H1 (cell line): ENCODE data around the gene ASB1. TPM values are rescaled to one million over a fixed set of nuclear protein-coding genes. Genes with fewer than 3 reads are reported as not detected.

Experiments
- CTCF ChIA-PET: fragments of 300-600 bp; sonication (Branson Sonifier 250); formaldehyde crosslinking; loops from one replicate; lab custom pipeline; 2021; ENCODE audit not compliant: partially characterized antibody; lab: Charles Lee
- POLR2A ChIA-PET: fragments of 300-600 bp; sonication (Branson Sonifier 250); formaldehyde crosslinking; loops from one replicate; lab custom pipeline; 2021; ENCODE audit warnings: inconsistent platforms; ENCODE audit not compliant: partially characterized antibody; lab: Charles Lee
- DNase-seq, 2 experiments: peaks; one replicate each; pipeline versions ENCODE4 v3.0.0 to v3.0.0-alpha.2; 2010 to 2022; ENCODE audit warnings: low spot score in 2 of 2, low read depth in 1 of 2, mixed read lengths in 1 of 2
- FAIRE-seq: peaks from 2 replicates; lab custom pipeline; 2011; peaks lifted over from hg19 to GRCh38; lab: Jason Lieb, UNC
- H2AFZ ChIP-seq: 2 replicates; pipeline ENCODE4 v1.8.1; 2012; ENCODE audit warnings: low read length, inconsistent platforms
- H2AK5ac ChIP-seq: 2 replicates; pipeline ENCODE4 v1.6.1; 2013; ENCODE audit warnings: low read depth, low read length
- H2BK120ac ChIP-seq: replicated peaks from 2 replicates; pipeline ENCODE3; 2013; ENCODE audit warnings: low read depth, low read length, inconsistent platforms
- H2BK12ac ChIP-seq: 2 replicates; pipeline ENCODE4 v1.6.1; 2013; ENCODE audit warnings: low read depth, low read length
- H2BK15ac ChIP-seq: 2 replicates; pipeline ENCODE4 v1.6.1; 2013; ENCODE audit warnings: low read length
- H2BK20ac ChIP-seq: 2 replicates; pipeline ENCODE4 v1.6.1; 2013; ENCODE audit warnings: low read length
- H2BK5ac ChIP-seq: 2 replicates; pipeline ENCODE4 v1.6.1; 2013; ENCODE audit warnings: low read depth, low read length
- H3K14ac ChIP-seq: 2 replicates; pipeline ENCODE4 v1.6.1; 2013; ENCODE audit warnings: inconsistent platforms; ENCODE audit not compliant: insufficient read length
- H3K18ac ChIP-seq: 2 replicates; pipeline ENCODE4 v1.6.1; 2013; ENCODE audit warnings: low read length; ENCODE audit errors: extremely low read depth
- H3K23ac ChIP-seq: 2 replicates; pipeline ENCODE4 v1.6.1; 2013; ENCODE audit warnings: inconsistent platforms; ENCODE audit not compliant: insufficient read length
- H3K23me2 ChIP-seq: 2 replicates; pipeline ENCODE4 v1.6.1; 2013; ENCODE audit warnings: low read depth, low read length
- H3K27ac ChIP-seq: 2 replicates; pipeline ENCODE4 v1.6.1; 2011; ENCODE audit warnings: low read depth, low read length, inconsistent platforms
- H3K27me3 ChIP-seq, 4 experiments: replicated peaks in 1 of 4; 1 replicate in 1 of 4; 2 replicates in 3 of 4; pipeline versions ENCODE4 v1.6.1 to v1.8.1; 2011 to 2013; ENCODE audit warnings: low read length in 3 of 4, mild to moderate bottlenecking in 3 of 4, inconsistent platforms in 2 of 4, mixed read lengths in 2 of 4, moderate library complexity in 1 of 4; ENCODE audit not compliant: control insufficient read depth in 3 of 4, insufficient read depth in 3 of 4; ENCODE audit errors: extremely low read depth in 1 of 4
- H3K36me3 ChIP-seq, 4 experiments: 2 replicates each; pipeline versions ENCODE4 v1.6.1 to v1.8.1; 2011 to 2013; ENCODE audit warnings: mild to moderate bottlenecking in 4 of 4, low read length in 3 of 4, moderate library complexity in 2 of 4, control low read depth in 1 of 4, inconsistent platforms in 1 of 4; ENCODE audit not compliant: insufficient read depth in 4 of 4, control insufficient read depth in 2 of 4
- H3K4ac ChIP-seq: replicated peaks from 2 replicates; pipeline ENCODE3; 2013; ENCODE audit warnings: low read length, low read depth, mixed read lengths, inconsistent platforms; ENCODE audit not compliant: insufficient read length
- H3K4me1 ChIP-seq, 4 experiments: replicated peaks in 1 of 4; 1 replicate in 1 of 4; 2 replicates in 3 of 4; pipeline versions ENCODE4 v1.6.1 to v1.8.1; 2011 to 2013; ENCODE audit warnings: low read length in 3 of 4, inconsistent platforms in 2 of 4, mixed read lengths in 1 of 4; ENCODE audit not compliant: insufficient read depth in 4 of 4, control insufficient read depth in 3 of 4
- H3K4me2 ChIP-seq, 2 experiments: 2 replicates each; pipeline versions ENCODE4 v1.6.1 to v1.8.1; 2011 to 2013; ENCODE audit warnings: low read depth in 2 of 2, low read length in 2 of 2, control low read depth in 1 of 2, inconsistent platforms in 1 of 2, mild to moderate bottlenecking in 1 of 2; ENCODE audit not compliant: insufficient read depth in 1 of 2
- H3K4me3 ChIP-seq, 4 experiments: fragments of 200-600, 300-600 bp in 1 of 4; sonication (generic), shearing (Covaris generic), sonication (Bioruptor Twin) in 1 of 4; 2 replicates each; pipeline versions ENCODE4 v1.5.1 to v1.8.1; 2011 to 2016; ENCODE audit warnings: low read length in 4 of 4, low read depth in 3 of 4, control low read depth in 2 of 4, inconsistent platforms in 2 of 4, mild to moderate bottlenecking in 2 of 4, mixed read lengths in 1 of 4, moderate library complexity in 1 of 4; ENCODE audit not compliant: insufficient read depth in 2 of 4; ENCODE audit errors: extremely low read depth in 1 of 4
- H3K56ac ChIP-seq: replicated peaks from 2 replicates; pipeline ENCODE3; 2013; ENCODE audit warnings: low read depth, mild to moderate bottlenecking, mixed read lengths, low read length, inconsistent platforms; ENCODE audit not compliant: insufficient read length
- H3K79me1 ChIP-seq: 2 replicates; pipeline ENCODE4 v1.6.1; 2013; ENCODE audit warnings: low read depth, low read length, control low read depth
- H3K79me2 ChIP-seq, 2 experiments: 2 replicates each; pipeline versions ENCODE4 v1.6.1 to v1.8.1; 2012 to 2013; ENCODE audit warnings: low read length in 2 of 2, mild to moderate bottlenecking in 2 of 2, inconsistent platforms in 1 of 2; ENCODE audit not compliant: insufficient read depth in 2 of 2, control insufficient read depth in 1 of 2
- H3K9ac ChIP-seq, 4 experiments: replicated peaks in 1 of 4; 1 replicate in 1 of 4; 2 replicates in 3 of 4; pipeline versions ENCODE4 v1.6.1 to v1.8.1; 2011 to 2013; ENCODE audit warnings: low read depth in 3 of 4, low read length in 3 of 4, control low read depth in 2 of 4, mild to moderate bottlenecking in 2 of 4, moderate library complexity in 2 of 4, inconsistent platforms in 1 of 4; ENCODE audit errors: extremely low read depth in 1 of 4
- H3K9me3 ChIP-seq, 2 experiments: 2 replicates each; pipeline versions ENCODE4 v1.6.1 to v1.8.1; 2012 to 2013; ENCODE audit warnings: mild to moderate bottlenecking in 2 of 2, moderate library complexity in 2 of 2, control low read depth in 1 of 2, inconsistent platforms in 1 of 2, low read depth in 1 of 2, low read length in 1 of 2, mixed read lengths in 1 of 2; ENCODE audit not compliant: insufficient read depth in 2 of 2
- H4K20me1 ChIP-seq, 2 experiments: replicated peaks in 1 of 2; 2 replicates each; pipeline versions ENCODE3 to v1.8.1; 2011 to 2013; ENCODE audit warnings: inconsistent platforms in 2 of 2, low read length in 2 of 2, mild to moderate bottlenecking in 1 of 2; ENCODE audit not compliant: insufficient read depth in 2 of 2, control insufficient read depth in 1 of 2
- H4K5ac ChIP-seq: 2 replicates; pipeline ENCODE4 v1.6.1; 2013; ENCODE audit warnings: low read length, low read depth, mixed read lengths, inconsistent platforms; ENCODE audit not compliant: insufficient read length
- H4K8ac ChIP-seq: 2 replicates; pipeline ENCODE4 v1.8.0; 2013; ENCODE audit warnings: mild to moderate bottlenecking, moderate library complexity, low read length, inconsistent platforms; ENCODE audit not compliant: insufficient read depth; ENCODE audit errors: extremely low read depth
- H4K91ac ChIP-seq: replicated peaks from 2 replicates; pipeline ENCODE3; 2013; ENCODE audit warnings: low read length, mixed read lengths, inconsistent platforms; ENCODE audit not compliant: insufficient read length
- ATF2 ChIP-seq: IDR thresholded peaks from 2 replicates; pipeline ENCODE4 v1.6.1; 2012; ENCODE audit warnings: low read length, inconsistent platforms
- CTBP2 ChIP-seq: IDR thresholded peaks from 2 replicates; pipeline ENCODE4 v1.7.0; 2011; ENCODE audit warnings: borderline replicate concordance, mild to moderate bottlenecking, moderate library complexity, mixed read lengths, low read length; ENCODE audit not compliant: insufficient read depth, insufficient read length
- SP4 ChIP-seq: IDR thresholded peaks from 2 replicates; pipeline ENCODE4 v1.6.1; 2012; ENCODE audit warnings: low read length, inconsistent platforms
- TEAD4 ChIP-seq: IDR thresholded peaks from 2 replicates; pipeline ENCODE4 v1.6.1; 2012; ENCODE audit warnings: low read depth, low read length, inconsistent platforms, mixed read lengths
- ZNF274 ChIP-seq: IDR thresholded peaks from 2 replicates; pipeline ENCODE4 v1.7.0; 2012; ENCODE audit warnings: low read length, borderline replicate concordance; ENCODE audit errors: extremely low read depth
- WGBS, 2 experiments: shearing (Covaris generic) in 1 of 2; methylation state at CpG; one replicate each; pipeline versions ENCODE4 v1.1.6 to v1.1.7; 2013 to 2015; ENCODE audit warnings: low lambda C conversion rate in 2 of 2, mixed read lengths in 2 of 2, inconsistent platforms in 1 of 2, low coverage in 1 of 2, missing lambda C conversion rate in 1 of 2; ENCODE audit not compliant: insufficient replicate concordance in 2 of 2, insufficient coverage in 1 of 2, insufficient read length in 1 of 2; ENCODE audit errors: extremely low coverage in 1 of 2, missing lambda C conversion rate in 1 of 2; 5-methylcytosine and 5-hydroxymethylcytosine counted together
- polyA plus RNA-seq, 7 experiments: library from polyadenylated mRNA; depleted of rRNA in 3 of 7; stranded (reverse) in 5 of 7; unstranded in 2 of 7; fragments of >200 nt in 5 of 7; fragments of 200-250 nt in 2 of 7; gene quantifications; 1 replicate in 5 of 7; 2 replicates in 1 of 7; 4 replicates in 1 of 7; pipeline versions ENCODE4 v1.2.1 to v1.2.3, GENCODE V29; 2011 to 2013; ENCODE audit warnings: missing spikeins in 2 of 7, mixed read lengths in 2 of 7
- total RNA-seq: library from RNA; stranded (reverse); fragmentation: NEBNext Ultra II Directional; extraction: Animal tissue kit (Norgen Biotek cat#: 25700); gene quantifications from 2 replicates; pipeline ENCODE4 v1.2.1, GENCODE V29; 2021

Gene ASB1
- total and polyA plus RNA-seq, 2 of the 8 experiments (the other 6 are each of a cell fraction or from before 2014, with no cell fraction given): 24.1 to 36.0 TPM

- no peaks in the 10 kb centered on the region for H3K36me3 ChIP-seq
- no peak overlapping the region for H3K18ac ChIP-seq
- no peak overlapping the region for H2BK120ac ChIP-seq
- no peak overlapping the region for H2AK5ac ChIP-seq
- no peak overlapping the region for H4K8ac ChIP-seq
- no peak for FAIRE-seq
- WGBS, 2 experiments: 85% methylated on average over 7 of the region's 8 CpGs; no CpG with 5 or more reads in 1 of the 2 experiments
- DNase-seq: no peak
- H3K27ac ChIP-seq: no peak overlapping the region
- no peaks in the 10 kb centered on the region for H3K79me1 ChIP-seq
- no peaks in the 10 kb centered on the region for H3K23me2 ChIP-seq
- H2BK20ac ChIP-seq: no peak overlapping the region
- no peak overlapping the region for H2BK12ac ChIP-seq
- H3K14ac ChIP-seq: no peak overlapping the region
- ChIA-PET CTCF (interaction anchor here (0.6 to 1.1 kb wide), 4 partner anchors 8 to 717 kb away, joined by 3 to 4 read pairs (median 3); no protein-coding TSS in a partner anchor), POLR2A (no interaction called here)
- no peak overlapping the region for H3K4ac ChIP-seq
- H3K4me2 ChIP-seq: no peak overlapping the region
- H3K4me3 ChIP-seq: no peak overlapping the region
- no peak overlapping the region for H3K23ac ChIP-seq
- no peak overlapping the region for H2AFZ ChIP-seq
- no peak overlapping the region for H2BK5ac ChIP-seq
- no peaks in the 10 kb centered on the region for H3K4me1 ChIP-seq
- no peak overlapping the region for H4K5ac ChIP-seq
- H3K9me3 ChIP-seq: no peaks in the 10 kb centered on the region
- no peaks in the 10 kb centered on the region for H3K79me2 ChIP-seq
- no peak overlapping the region for H3K9ac ChIP-seq
- H4K91ac ChIP-seq: no peak overlapping the region
- H3K27me3 ChIP-seq: no peaks in the 10 kb centered on the region
- TF ChIP-seq CTBP2 (no peak), ATF2 (no peak), SP4 (no peak), TEAD4 (no peak), ZNF274 (no peak)
- TF ChIP-seq, all 59 proteins: peak for 0
- Histone ChIP-seq H2BK15ac (no peak overlapping the region), H4K20me1 (no peaks in the 10 kb centered on the region), H3K56ac (no peak overlapping the region)
These were observed 37.9 kb upstream of the ASB1 start for GRCh38 chr2:238388794-238389193.
